Fibroblast of skin of left quadriceps (primary cell): Measurements from ENCODE around the gene IL1RAP.

Experiments
- DNase-seq, 2 experiments: peaks; one replicate each; pipeline ENCODE4 v3.0.0-alpha.2; 2013; ENCODE audit warnings: low read depth in 2 of 2

IL1RAP gene

DNA sequence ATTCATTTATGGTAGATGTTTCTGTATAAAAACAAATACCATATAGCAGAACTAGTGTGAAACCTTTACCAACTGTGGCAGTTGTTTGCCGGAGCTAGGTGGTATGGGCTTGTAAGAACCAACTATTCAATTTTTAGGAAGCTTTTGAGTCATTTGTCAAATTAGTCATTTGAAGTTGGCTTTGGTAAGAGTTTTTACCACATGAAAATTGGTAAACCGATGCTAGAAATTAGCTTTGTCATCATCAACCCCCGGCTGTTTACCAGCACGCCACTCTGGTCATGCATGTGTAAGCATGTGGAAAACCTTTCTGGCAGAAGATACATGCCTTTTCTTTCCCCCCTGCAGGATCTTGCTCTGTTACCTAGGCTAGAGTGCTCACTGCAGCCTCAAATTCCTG is 63.3 kb downstream of the IL1RAP start:
- DNase-seq, result no peak

DNA sequence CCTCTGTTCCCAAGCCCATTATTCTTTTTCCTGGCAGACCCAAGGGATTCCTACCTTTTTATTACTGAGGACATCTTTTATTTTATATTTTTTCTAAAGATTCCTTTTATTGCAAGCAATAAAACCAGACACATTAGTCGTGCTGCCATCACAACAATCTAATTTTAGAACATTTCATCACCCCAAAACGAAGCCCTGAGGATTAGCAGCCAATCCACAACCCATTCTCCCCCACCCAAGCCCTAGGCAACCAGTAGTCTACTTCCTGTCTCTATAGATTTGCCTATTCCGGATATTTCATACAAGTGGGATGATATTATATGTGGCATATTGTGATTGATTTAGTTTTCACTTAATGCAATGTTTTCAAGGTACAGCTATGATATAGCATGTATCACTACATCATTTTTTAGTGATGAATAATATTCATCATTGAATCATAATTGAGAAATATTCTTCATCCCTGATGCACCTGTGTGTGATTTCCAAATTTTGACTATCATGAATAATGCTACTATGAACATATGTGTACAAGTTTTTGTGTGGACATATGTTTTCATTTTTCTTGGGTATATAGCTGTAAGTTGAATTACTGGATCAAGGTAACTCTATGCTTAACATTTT is 65.7 kb downstream of the IL1RAP start:
- DNase-seq, result no peak

DNA sequence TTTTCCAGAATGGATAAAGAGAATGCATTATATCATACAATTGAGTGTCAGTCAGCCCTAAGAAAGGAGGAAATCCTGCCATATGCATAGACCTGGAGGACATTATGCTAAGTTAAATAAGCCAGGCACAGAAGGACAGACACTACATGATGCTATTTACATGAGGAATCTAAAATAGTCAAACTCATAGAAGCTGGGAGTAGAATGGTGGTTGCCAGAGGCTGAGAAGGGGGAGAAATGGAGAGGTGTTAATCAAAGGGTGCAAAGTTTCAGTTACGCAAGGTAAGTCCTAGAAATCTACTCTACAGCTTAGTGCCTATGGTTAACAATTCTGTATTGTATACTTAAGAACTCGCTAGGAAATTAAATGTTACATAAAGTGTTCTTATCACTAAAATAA is 66.5 kb downstream of the IL1RAP start:
- no peak for DNase-seq

DNA sequence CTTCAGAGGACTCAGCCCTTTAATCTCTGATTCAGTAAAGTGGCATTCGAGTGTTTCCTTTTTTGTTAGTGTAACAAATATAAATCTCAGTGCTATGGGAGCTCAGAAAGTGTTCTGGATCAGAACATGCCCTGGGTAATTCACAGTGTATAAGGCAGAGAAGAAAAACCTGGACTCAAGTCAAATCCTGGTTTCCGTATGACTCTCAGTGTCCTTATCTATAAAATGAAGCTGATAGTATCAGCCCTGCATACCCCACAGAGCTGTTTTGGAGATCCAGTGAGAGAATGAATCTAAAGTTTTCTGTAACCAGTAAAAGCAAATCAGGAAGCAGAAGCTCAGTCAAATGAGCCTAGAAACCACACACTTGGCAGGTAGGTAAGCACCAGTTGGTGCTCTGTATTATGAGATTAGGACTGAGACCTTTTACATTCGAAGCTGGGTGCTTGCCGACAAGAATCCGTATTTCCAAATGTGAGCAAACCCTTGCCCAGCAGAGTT is 67.2 kb downstream of the IL1RAP start:
- DNase-seq, result no peak

DNA sequence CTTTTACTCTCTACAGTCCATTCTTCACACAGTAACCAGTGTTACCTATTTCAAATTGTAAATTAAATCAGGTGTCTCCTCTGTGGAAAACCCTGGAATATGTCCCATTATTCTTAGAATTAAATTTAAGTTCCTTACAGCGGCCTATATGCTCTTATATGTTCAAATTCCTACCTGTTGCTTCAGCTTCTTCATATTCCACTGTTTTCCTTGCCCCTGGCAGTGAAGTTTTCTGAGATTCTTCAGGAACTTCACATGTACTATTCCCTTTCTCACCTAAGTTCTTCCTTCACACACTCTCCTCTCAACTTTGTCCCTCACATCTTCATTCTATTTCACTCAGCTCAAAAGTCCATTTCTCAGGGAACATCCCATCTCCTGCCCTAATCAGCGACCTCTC is 68.8 kb downstream of the IL1RAP start:
- no peak for DNase-seq

DNA sequence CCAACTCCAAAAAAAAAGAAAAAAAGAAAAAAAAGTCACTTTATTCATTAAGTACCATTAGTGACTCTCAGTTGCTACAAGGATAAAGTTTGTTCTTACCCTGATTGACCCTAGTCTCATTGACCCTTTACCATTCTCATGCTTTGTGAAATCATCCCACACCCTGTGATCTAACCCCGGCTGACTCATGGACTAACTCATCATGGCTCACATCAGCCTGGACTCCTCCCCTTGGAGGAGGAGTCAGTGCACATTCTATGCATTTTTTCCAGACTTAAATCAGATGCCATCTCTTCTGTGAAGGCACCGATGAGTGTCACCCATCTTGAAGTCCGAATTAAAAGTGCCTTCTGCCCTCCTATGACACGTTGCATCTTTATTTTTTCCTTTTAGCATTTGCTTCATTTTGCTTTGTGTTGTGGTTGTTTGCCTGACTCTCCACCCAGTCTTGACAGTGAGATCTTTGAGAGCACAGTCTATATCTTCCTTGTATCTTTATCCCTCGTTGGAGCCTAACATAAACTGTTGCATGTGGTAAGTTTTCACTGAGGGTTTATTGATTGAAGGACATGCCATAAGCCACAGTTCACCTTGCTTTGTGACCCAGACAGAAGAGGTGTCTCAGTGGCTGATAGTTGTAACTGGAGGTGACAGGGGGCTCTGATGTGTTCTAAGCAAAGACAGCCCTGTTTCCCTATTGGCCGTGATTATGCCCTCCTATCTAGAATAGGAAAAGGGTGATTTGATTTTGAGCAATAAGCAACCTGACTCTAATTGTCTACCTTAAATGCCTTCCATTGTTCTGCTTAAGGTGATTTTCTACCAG is 72.1 kb downstream of the IL1RAP start:
- DNase-seq, result peak; percentile 46 to 47

DNA sequence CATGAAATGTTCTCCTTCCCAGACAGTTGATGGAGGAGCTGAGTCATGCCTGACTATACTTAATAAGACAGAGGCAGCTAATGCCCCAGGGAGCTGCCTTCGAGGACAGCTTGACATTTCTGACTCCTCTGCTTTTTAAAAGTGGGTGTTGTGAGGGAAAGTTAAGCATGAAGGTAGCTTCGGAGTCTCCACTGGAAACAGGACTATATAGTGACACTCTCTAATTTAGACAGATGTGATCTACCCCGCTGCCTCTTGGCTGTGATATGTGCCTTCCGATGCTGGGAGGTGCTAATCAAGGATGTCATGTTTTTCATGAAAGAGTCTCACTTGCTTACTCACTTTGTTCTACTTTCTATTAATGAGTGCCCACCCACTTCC is 72.7 kb downstream of the IL1RAP start:
- no peak for DNase-seq

DNA sequence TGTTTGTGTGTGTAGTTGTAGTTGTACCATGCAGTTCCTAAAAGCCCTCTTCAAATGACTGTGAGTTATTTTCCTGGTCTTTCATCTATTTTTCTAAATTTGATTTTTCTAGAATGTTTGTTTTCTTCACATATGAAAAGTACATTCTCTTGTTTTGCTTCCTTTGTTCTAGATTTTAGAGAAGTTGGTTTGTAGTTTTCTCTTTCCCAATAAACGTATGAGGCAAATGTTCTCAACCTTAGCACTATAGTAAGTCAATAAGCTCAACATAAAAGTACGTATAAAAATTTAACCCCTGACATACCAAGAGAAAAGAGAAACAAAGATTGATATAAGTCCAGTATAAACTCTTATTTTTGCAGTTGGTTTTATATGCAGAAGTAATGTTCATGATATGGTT is 74.7 kb downstream of the IL1RAP start:
- no peak for DNase-seq

DNA sequence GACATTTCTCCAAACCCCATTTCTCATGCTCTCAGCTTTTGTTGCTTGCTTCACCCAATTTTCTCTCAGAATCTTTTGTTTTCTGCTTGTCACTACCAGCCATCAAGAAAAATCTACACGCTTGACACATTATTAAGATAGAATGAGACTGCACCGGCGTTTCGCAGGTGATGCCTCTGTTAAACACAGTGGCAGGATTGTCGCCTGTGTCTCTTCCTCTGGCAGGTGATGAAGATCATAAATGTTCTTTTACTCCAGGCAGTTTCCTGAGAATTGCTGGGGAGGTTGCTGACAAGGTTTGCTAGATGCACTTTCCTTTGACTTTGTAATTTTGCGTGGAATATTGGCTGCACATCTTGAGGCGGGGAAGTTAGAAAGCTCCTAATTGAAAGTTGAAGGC is 75.4 kb downstream of the IL1RAP start:
- DNase-seq, result no peak

DNA sequence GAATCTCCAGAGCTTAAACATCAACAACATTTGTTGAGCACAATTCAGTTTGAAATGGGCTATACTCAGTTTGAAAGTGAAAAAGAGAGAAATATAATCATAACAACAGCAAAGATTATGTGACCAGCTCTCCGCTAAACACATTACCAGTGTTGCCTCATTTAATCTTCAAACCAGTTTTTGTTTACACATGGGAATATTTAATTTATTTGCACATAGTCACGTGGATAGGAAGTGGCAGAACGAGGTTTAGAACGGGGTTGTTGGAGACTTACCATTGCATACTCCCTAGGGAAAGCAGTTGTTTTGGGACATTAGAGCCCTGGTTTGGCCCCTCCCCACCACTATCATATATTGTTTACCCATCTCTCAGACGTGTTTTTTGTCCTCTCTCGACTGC is 77.2 kb downstream of the IL1RAP start:
- no peak for DNase-seq

DNA sequence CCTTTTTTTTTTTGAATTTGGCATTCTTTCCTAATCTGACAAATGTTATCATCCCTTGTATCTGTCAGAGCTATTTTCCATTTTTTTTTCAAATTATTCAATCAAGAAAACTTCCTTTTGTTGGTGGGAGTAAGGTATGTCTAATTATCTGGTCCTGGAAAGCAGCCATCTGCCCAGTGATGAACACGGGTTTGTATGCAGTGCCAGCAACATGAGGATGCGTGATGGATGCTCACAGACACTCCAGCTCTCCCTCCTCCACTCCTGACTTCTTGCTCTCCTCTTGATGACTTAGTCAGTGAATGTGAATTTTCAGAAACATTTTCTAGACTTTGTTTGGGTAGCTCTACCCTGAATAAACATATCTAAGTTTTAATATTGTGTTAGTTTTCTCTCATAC is 79.2 kb downstream of the IL1RAP start:
- DNase-seq, result no peak

DNA sequence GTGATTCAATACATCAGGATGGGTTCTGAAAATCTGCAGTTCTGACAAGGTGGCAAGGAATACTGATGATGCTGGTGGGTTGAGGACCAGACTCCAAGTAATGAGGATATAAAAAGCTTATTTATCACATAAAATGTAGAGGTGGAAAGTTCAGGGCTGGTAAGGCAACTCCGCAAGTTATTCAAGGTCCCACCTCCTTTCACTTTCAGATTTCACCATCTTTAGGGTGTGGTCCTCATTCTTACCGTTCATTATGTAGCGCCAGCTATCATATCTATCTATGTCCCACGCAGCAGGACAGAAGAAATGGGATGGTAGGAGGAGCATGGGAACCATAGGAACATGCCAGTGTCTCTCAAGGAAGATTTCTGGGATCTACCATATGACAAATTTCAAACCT is 80.3 kb downstream of the IL1RAP start:
- no peak for DNase-seq

DNA sequence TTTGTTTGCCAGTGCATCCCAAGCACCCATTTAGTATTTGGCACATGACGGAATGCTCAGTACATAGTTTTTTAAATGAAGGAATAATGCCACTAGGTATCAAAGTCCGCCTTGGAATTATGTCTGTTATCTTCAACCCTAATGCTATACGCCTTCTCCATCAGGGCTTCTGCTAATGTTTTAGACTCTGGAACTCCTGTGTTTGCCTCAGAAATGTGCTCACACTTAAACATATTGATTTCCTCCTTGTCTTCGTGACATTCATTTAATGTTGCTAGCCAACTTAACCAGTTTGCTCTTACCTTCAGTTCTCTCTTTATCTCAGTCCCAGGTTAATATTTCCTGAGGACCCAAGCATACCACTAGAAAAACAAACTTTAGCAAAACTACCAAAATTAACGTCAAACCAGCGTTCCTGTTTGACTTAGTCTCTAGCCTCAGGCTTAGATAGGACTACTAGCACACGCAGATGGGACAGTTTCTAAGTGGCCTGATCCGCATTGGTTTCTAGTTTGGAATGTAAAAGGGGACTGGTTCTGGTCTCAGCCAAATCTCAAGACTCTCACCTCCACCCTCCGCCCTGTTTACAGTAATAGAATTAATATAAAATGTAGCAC is 81.4 kb downstream of the IL1RAP start:
- DNase-seq, result no peak

DNA sequence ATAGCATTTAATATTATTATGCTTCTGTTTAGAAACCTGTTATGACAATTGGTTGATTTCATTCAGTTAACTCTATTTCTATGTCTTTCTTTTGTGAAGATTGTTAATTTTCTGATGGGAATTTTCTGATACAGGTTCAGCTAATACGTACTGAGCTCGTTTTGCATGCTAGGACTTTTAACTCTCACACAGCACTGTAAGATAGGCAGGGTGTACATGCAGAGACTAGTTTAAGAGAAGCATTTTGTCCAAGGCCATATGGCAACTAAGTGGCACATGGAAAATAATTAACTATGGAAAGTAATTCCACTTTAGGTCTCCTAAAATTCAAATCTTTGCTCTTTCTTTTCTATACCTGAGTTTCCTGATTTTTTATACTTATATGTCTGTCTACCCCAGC is 81.9 kb downstream of the IL1RAP start:
- DNase-seq, result no peak

DNA sequence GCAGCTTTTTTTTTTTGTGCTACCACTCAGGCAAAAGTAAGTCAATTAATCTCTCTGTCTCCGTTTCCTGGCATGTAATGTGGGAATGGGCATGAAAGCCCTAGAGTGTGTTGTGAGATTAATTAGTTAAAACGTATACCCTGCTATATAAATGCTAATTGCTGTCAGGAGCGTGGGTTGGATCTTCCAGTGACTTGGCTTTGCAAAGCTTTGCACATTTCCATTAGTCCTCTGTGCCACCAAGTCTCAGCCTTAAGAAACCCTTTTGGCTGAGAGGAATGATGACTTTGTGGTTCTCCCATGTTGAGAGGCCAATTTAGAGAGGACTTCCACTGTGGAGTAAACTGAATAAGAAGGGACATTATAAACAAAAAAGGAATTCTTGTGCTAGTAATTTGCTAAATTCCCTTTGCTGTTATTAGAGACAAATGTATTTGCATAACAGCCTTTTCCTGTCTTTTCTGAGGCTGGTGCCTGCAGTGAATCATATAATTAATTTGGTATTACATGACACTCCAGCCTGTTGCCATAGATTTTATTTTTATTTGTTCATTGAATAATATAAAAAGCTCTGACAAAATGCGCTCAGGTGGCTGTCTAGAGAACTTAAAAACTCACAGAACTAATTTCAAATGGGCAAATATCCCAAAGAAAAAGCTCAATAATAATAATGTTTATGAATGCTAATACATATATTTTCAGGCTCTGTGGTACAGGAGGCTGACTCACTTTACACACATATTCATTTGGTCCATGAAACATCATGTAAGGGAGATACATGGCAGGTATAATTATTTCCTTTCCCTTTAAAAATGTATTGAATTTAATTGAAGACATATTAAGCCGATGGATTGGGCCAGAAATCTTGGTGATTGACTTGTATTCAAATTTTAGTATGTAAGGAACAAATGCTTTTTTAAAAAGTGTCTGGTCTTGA is 82.7 kb downstream of the IL1RAP start:
- DNase-seq, result no peak

DNA sequence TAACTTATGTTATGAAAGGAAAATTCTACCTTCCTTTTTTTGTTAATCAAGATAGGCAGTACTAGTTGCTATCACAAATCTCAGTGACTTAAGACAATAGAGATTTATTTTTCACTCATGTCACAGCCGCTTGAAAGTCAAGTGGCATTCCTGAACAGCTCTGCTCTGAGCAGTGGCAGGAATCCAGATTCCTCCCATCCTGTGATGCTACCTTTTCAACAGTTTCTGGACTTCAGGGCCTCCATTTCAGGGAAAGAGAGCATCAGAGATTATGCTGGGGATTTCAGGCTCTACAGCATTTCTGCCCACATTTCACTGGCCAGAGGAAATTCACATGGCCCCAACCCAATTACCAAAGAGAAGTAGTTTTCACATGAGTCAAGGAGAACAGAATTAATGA is 83.4 kb downstream of the IL1RAP start:
- no peak for DNase-seq

DNA sequence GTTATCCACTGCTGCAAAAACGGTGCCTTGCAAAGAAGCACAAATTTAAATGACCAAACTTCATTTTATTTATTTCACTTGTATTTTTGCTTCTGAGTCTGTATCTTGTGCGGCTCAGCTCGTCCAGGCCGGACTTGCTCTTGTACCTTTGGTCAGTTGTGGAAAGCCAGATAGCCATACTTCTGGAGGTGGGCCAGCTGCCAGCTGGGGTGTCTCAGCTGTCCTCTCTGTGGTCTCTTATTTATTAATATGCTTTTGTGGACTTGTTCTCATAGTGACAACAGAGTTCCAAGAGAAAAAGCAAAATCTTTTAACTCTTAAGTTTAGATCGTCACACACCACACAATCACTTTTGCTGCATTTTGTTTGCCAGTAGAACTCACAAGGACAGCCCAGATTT is 87.7 kb downstream of the IL1RAP start:
- no peak for DNase-seq

DNA sequence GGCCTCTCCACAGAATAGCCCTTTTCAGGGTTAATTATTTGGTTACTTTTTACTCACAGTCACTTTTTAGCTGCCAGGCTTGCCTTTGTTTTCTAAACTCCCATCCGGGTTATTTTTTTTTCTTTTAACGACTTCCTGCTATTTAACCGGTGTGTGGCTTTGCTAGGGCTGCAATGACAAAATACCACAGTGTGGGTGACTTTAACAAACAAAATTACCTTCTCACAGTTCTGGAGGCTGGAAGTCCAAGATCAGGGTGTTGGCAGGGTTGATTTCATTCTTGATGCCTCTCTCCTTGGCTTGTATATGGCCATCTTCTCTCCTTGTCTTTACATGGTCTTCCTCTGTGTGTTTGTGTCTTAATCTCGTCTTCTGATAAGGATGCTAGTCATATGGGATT is 91.5 kb downstream of the IL1RAP start:
- no peak for DNase-seq

DNA sequence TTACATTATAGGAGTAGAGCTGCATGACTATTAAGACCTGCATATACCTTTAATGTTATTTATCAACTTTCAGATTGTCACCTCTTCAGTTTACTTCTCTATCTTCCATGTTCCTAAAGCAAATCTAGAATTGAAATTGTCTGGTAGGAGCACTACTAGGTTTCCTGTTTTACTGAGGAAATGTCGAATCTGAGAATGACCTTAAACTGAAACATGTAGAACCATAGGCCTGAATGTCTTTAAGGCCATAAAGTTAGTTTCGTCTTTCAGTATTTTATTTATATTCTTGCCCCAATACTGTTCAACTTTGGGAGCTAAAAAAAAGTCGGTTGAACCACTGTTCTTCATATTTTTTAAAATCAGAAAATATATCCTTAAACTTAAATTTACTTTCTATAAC is 92.7 kb downstream of the IL1RAP start:
- DNase-seq, result no peak

DNA sequence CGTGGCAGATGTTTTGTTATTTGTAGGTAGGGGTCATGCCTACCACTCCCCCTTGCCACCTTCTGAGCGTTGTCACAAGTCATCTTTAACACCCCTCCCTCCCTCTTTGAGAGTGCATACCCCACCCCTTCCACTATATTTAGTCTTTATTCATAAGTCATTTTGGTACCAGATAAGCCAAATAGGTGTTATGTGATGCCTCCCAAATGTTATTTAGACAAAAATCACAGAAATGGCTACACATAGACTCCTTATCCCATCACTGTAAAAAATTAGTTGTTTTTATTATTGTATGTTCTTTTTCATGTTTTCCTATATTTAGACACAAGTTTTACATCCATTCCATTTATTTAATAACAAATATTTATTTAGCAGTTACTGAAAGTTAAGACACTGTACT is 93.1 kb downstream of the IL1RAP start:
- no peak for DNase-seq

DNA sequence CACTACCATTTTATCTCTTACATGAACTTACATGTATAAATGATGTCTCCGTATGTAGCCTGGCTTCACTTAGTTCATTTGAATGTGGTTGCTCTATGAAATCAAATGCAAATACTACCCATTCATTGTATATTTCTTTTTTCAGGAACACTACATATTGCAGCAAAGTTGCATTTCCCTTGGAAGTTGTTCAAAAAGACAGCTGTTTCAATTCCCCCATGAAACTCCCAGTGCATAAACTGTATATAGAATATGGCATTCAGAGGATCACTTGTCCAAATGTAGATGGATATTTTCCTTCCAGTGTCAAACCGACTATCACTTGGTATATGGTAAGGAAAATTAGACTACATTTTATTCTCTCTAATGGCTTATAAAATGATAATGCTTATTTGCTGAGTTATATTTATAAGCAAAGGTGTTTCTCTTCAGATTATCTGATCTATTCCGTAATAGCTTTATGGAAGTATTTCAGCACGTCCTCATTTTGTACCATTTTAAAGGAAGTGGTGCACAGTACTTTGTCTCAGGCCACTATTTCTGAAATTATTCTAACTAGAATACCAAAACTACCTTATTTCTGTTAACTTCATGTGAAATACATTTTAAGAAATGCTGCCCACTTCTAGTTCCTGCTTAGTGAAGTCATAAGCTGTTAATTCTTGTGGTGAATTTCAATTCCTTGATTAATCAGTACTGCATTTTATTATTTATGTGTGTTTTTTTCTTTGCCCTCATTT is 95.1 kb downstream of the IL1RAP start:
- no peak for DNase-seq
